ENCODE measurements around the gene CDKN2B-AS1.

Gene CDKN2B-AS1

GRCh38 chr9:22154064-22154463, 159.5 kb downstream of the CDKN2B-AS1 start:
- no peak for DNase-seq (ENCODE audit: low spot score)

- DNase-seq (ENCODE audit: low spot score), result no peak
Observed at GRCh38 chr9:22156586-22156985, 162.0 kb downstream of the CDKN2B-AS1 start.

- no peak for DNase-seq (ENCODE audit: low spot score)
Observed at GRCh38 chr9:22157276-22157675, 162.7 kb downstream of the CDKN2B-AS1 start.

DNA sequence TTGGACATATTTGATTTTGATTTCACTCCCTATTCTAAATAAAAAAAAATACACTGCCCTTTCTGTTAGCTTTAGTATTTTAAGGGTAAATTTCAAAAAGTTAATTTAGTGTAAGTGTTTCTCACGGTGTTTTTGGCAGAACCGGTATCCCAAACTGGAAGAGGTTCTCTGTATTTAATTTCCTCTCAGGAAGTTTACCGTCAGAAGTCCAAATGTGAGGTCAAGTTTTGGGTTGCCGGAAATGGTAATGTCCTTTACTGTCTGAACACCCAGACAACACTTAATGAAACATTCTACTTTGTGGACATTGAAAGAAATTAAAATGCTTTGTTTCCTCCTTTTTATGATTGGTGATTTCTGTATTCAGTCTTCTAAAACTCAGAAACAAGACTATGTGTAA, 163.2 kb downstream of the CDKN2B-AS1 start:
- no peak for DNase-seq (ENCODE audit: low spot score)

- no peak for DNase-seq (ENCODE audit: low spot score)
Observed at GRCh38 chr9:22158271-22158670, 163.7 kb downstream of the CDKN2B-AS1 start.

DNA sequence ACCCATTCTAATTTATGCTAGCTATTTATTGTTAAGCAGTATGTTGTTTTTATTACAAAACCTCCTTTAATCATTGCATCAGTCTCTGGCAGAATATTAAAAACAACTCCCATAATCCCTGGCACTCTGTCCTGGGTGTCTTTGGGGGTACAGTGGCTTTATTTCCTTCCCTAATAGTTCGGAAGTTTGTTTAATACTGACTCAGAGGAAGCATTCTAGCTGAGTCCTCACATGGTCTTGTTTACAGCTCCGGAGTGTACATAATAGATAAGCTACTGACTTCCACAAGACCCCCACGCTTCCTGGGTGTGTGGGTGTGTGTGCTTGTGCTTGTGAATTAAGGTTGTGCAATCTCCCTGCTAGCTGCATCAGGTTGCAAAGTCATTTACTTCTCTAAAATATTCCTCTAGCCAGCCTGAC, 164.3 kb downstream of the CDKN2B-AS1 start:
- DNase-seq (ENCODE audit: low spot score), result no peak

- DNase-seq (ENCODE audit: low spot score), result no peak
Observed at GRCh38 chr9:22159586-22159985, 165.0 kb downstream of the CDKN2B-AS1 start.

GRCh38 chr9:22160221-22160620, 165.6 kb downstream of the CDKN2B-AS1 start:
- no peak for DNase-seq (ENCODE audit: low spot score)

DNA sequence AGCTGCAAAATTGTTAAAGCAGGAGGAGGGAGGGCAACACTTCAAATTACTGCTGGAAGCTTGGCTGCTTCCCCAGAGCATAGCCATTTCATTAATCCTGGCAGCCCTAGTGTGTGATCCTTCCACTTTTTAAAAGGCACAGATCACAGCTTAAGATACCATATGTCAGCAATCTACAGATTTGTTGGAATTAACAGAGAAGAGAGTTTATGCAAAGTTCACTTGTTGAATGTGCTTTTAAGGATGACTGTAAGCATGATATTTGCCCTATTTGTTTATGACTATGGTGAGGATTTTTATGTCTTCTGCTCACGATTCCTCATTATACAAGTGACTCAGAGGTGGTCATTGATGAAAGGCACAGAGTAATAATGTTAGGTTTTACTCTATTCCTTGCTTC, 170.6 kb downstream of the CDKN2B-AS1 start:
- DNase-seq (ENCODE audit: low spot score), result no peak

- DNase-seq (ENCODE audit: low spot score), result no peak
Observed at GRCh38 chr9:22169243-22169642, 174.7 kb downstream of the CDKN2B-AS1 start.

GRCh38 chr9:22169727-22170503, 175.3 kb downstream of the CDKN2B-AS1 start:
- no peak for DNase-seq (ENCODE audit: low spot score)

All from CD4-positive, alpha-beta T cell treated with Interleukin-2 at 100 ng/mL for 4 hours (primary cell).